Astrocyte (in vitro differentiated cells and primary cell): ENCODE data around the gene CHRNB4.

Experiments
- CTCF ChIP-seq: IDR thresholded peaks from 2 replicates; pipeline ENCODE4 v1.5.1; 2011; ENCODE audit warnings: low read depth, mild to moderate bottlenecking, inconsistent platforms, low read length, moderate library complexity; ENCODE audit not compliant: insufficient read depth
- EZH2 ChIP-seq: IDR thresholded peaks from 2 replicates; pipeline ENCODE4 v1.6.1; 2012; ENCODE audit warnings: mild to moderate bottlenecking, low read length, inconsistent platforms; ENCODE audit not compliant: insufficient read depth

- TF ChIP-seq CTCF (no peak), EZH2 (no peak)
These were observed 22.9 kb downstream of the CHRNB4 start for GRCh38 chr15:78618064-78618463.
